Measurements from ENCODE around the gene POLD1. TPM values are rescaled to one million over a fixed set of nuclear protein-coding genes. Genes with fewer than 3 reads are reported as not detected.
"Not testable (repeated sequence)": the region's sequence is repeated elsewhere in the genome, so short reads cannot be mapped to it uniquely, and the experiment has no call there.

POLD1 gene
- total RNA-seq, 1 donor from 2014 or later, result 21.3 TPM

- intact Hi-C loops (cut with DNase I), result no loop called here
- DNase-seq (ENCODE audit: low spot score), result no peak
- ATAC-seq, result peak; percentile 0
Measured at GRCh38 chr19:50384685-50385535, 763 bp downstream of the POLD1 start.

GRCh38 chr19:50387176-50387867, 3.2 kb downstream of the POLD1 start:
- intact Hi-C loops (cut with DNase I), result no loop called here
- DNase-seq (ENCODE audit: low spot score) (no peak), ATAC-seq (no peak)

GRCh38 chr19:50387868-50388245, 3.7 kb downstream of the POLD1 start:
- no peak for ATAC-seq
- DNase-seq (ENCODE audit: low spot score), result no peak
- intact Hi-C loops (cut with DNase I), result no loop called here

- ATAC-seq; DNase-seq (ENCODE audit: low spot score); intact Hi-C loops (cut with DNase I): not testable (repeated sequence)
Measured at GRCh38 chr19:50390295-50390694, 6.1 kb downstream of the POLD1 start.

GRCh38 chr19:50390952-50391351, 6.8 kb downstream of the POLD1 start:
- intact Hi-C loops (cut with DNase I); DNase-seq (ENCODE audit: low spot score); ATAC-seq: not testable (repeated sequence)

- DNase-seq (ENCODE audit: low spot score) (no peak), ATAC-seq (no peak)
- intact Hi-C loops (cut with DNase I), result no loop called here
Measured at GRCh38 chr19:50392759-50393158, 8.6 kb downstream of the POLD1 start.

GRCh38 chr19:50393589-50393988, 9.4 kb downstream of the POLD1 start:
- intact Hi-C loops (cut with DNase I), result no loop called here
- ATAC-seq, result no peak
- no peak for DNase-seq (ENCODE audit: low spot score)

GRCh38 chr19:50394017-50394416, 9.9 kb downstream of the POLD1 start:
- ATAC-seq (no peak), DNase-seq (ENCODE audit: low spot score) (no peak)
- intact Hi-C loops (cut with DNase I), result no loop called here

GRCh38 chr19:50398675-50399367, 14.7 kb downstream of the POLD1 start:
- intact Hi-C loops (cut with DNase I), result no loop called here
- ATAC-seq (no peak), DNase-seq (ENCODE audit: low spot score) (no peak)

GRCh38 chr19:50399368-50399745, 15.2 kb downstream of the POLD1 start:
- intact Hi-C loops (cut with DNase I), result no loop called here
- DNase-seq (ENCODE audit: low spot score) (no peak), ATAC-seq (no peak)

- no peak for DNase-seq (ENCODE audit: low spot score)
- ATAC-seq, result no peak
- intact Hi-C loops (cut with DNase I), result no loop called here
Measured at GRCh38 chr19:50401605-50402450, 17.7 kb downstream of the POLD1 start.

GRCh38 chr19:50402544-50403301, 18.6 kb downstream of the POLD1 start:
- no peak for ATAC-seq
- intact Hi-C loops (cut with DNase I), result no loop called here
- DNase-seq (ENCODE audit: low spot score), result no peak

- intact Hi-C loops (cut with DNase I), result no loop called here
Measured at GRCh38 chr19:50406156-50406820, 22.1 kb downstream of the POLD1 start.

GRCh38 chr19:50406829-50407228, 22.7 kb downstream of the POLD1 start:
- no peak for ATAC-seq
- no peak for DNase-seq (ENCODE audit: low spot score)

More at GRCh38 chr19:50406156-50406820, 22.1 kb downstream of the POLD1 start:
- ATAC-seq (no peak), DNase-seq (ENCODE audit: low spot score) (no peak)

GRCh38 chr19:50409347-50409746, 25.2 kb downstream of the POLD1 start:
- DNase-seq (ENCODE audit: low spot score) (no peak), ATAC-seq (no peak)
- intact Hi-C loops (cut with DNase I), result no loop called here

More at GRCh38 chr19:50406829-50407228, 22.7 kb downstream of the POLD1 start:
- intact Hi-C loops (cut with DNase I), result no loop called here

- DNase-seq (ENCODE audit: low spot score), result no peak
- no peak for ATAC-seq
- intact Hi-C loops (cut with DNase I), result no loop called here
Measured at GRCh38 chr19:50410109-50410508, 26.0 kb downstream of the POLD1 start.

- intact Hi-C loops (cut with DNase I), result no loop called here
- ATAC-seq (no peak), DNase-seq (ENCODE audit: low spot score) (no peak)
Measured at GRCh38 chr19:50412419-50412818, 28.3 kb downstream of the POLD1 start.

- ATAC-seq (no peak), DNase-seq (ENCODE audit: low spot score) (no peak)
- intact Hi-C loops (cut with DNase I), result no loop called here
Measured at GRCh38 chr19:50413096-50413495, 28.9 kb downstream of the POLD1 start.
